DOHH2 (cell line): ENCODE results near the gene FGGY.

Experiments used
- H3F3A ChIP-seq: fragments of 200-600 bp; sonication (generic), shearing (Covaris generic); 2 replicates; pipeline ENCODE4 v1.6.0; 2016; ENCODE audit warnings: antibody characterized with exemption, mild to moderate bottlenecking; ENCODE audit not compliant: control insufficient read depth, insufficient read depth
- H3K27ac ChIP-seq: fragments of 200-600 bp; sonication (generic); 2 replicates; pipeline ENCODE4 v1.5.1; 2014; ENCODE audit warnings: low read depth, mild to moderate bottlenecking, low read length, moderate library complexity
- H3K27me3 ChIP-seq: fragments of 200-600 bp; sonication (generic); 2 replicates; pipeline ENCODE4 v1.6.1; 2014; ENCODE audit warnings: mild to moderate bottlenecking, low read length, mixed read lengths; ENCODE audit not compliant: control insufficient read depth
- H3K36me3 ChIP-seq: fragments of 200-600 bp; sonication (generic); 2 replicates; pipeline ENCODE4 v1.6.1; 2014; ENCODE audit warnings: mild to moderate bottlenecking, low read length, moderate library complexity, mixed read lengths; ENCODE audit not compliant: control insufficient read depth
- H3K4me1 ChIP-seq: fragments of 200-600 bp; sonication (generic); 2 replicates; pipeline ENCODE4 v1.6.1; 2014; ENCODE audit warnings: mild to moderate bottlenecking, low read length, mixed read lengths; ENCODE audit not compliant: control insufficient read depth
- H3K4me2 ChIP-seq: fragments of 200-600 bp; sonication (generic); 2 replicates; pipeline ENCODE4 v1.6.0; 2014; ENCODE audit warnings: mild to moderate bottlenecking, low read length, moderate library complexity
- H3K4me3 ChIP-seq: fragments of 200-600 bp; sonication (generic); 2 replicates; pipeline ENCODE4 v1.5.1; 2014; ENCODE audit warnings: mild to moderate bottlenecking, low read length, mixed read lengths
- H3K79me2 ChIP-seq: fragments of 200-600 bp; sonication (generic); 2 replicates; pipeline ENCODE4 v1.6.1; 2014; ENCODE audit warnings: mild to moderate bottlenecking, low read length, mixed read lengths; ENCODE audit not compliant: control insufficient read depth
- H3K9me2 ChIP-seq: fragments of 200-600 bp; sonication (generic); replicated peaks from 2 replicates; pipeline ENCODE4 v1.6.1; 2014; ENCODE audit warnings: mild to moderate bottlenecking, low read length, mixed read lengths; ENCODE audit not compliant: control insufficient read depth
- H3K9me3 ChIP-seq: fragments of 200-600 bp; sonication (generic); 2 replicates; pipeline ENCODE4 v1.6.1; 2014; ENCODE audit warnings: antibody characterized with exemption, low read length, mixed read lengths; ENCODE audit not compliant: control insufficient read depth, insufficient read depth
- H4K20me1 ChIP-seq: fragments of 200-600 bp; sonication (generic); 2 replicates; pipeline ENCODE4 v1.6.0; 2014; ENCODE audit warnings: low read depth, mild to moderate bottlenecking, antibody characterized with exemption, low read length, moderate library complexity; ENCODE audit not compliant: control insufficient read depth, insufficient read depth
- CTCF ChIP-seq: fragments of 200-600 bp; sonication (generic); IDR thresholded peaks from one replicate; pipeline ENCODE4 v1.5.1; 2014; ENCODE audit warnings: antibody characterized with exemption, mild to moderate bottlenecking, low read depth, low read length; ENCODE audit not compliant: poor library complexity, severe bottlenecking
- EZH2phosphoT487 ChIP-seq: fragments of 200-600 bp; sonication (generic); IDR thresholded peaks from 2 replicates; pipeline ENCODE4 v1.6.1; 2017; ENCODE audit warnings: borderline replicate concordance, mild to moderate bottlenecking, antibody characterized with exemption, low read length, moderate library complexity, mixed read lengths

Gene FGGY

GRCh38 chr1:59768792-59769735, 472.2 kb downstream of the FGGY start:
- Histone ChIP-seq H3K36me3 (no peaks in the 10 kb centered on the region), H3F3A (no peaks in the 10 kb centered on the region), H3K79me2 (no peaks in the 10 kb centered on the region), H3K9me3 (no peaks in the 10 kb centered on the region), H3K4me1 (no peaks in the 10 kb centered on the region), H3K4me3 (no peak overlapping the region), H3K4me2 (no peak overlapping the region), H3K27me3 (no peaks in the 10 kb centered on the region), H3K9me2 (no peaks in the 10 kb centered on the region), H4K20me1 (no peaks in the 10 kb centered on the region), H3K27ac (no peak overlapping the region)
- TF ChIP-seq EZH2phosphoT487 (no peak), CTCF (no peak)

GRCh38 chr1:59769736-59770095, 472.8 kb downstream of the FGGY start:
- Histone ChIP-seq H3K27me3 (no peaks in the 10 kb centered on the region), H3K4me3 (no peak overlapping the region), H3K79me2 (no peaks in the 10 kb centered on the region), H3K4me2 (no peak overlapping the region), H3K9me3 (no peaks in the 10 kb centered on the region), H3K9me2 (no peaks in the 10 kb centered on the region), H3K4me1 (no peaks in the 10 kb centered on the region), H3K27ac (no peak overlapping the region), H3K36me3 (no peaks in the 10 kb centered on the region), H4K20me1 (no peaks in the 10 kb centered on the region), H3F3A (no peaks in the 10 kb centered on the region)
- no peak for TF ChIP-seq EZH2phosphoT487
- TF ChIP-seq CTCF: no peak

GRCh38 chr1:59771361-59771760, 474.5 kb downstream of the FGGY start:
- Histone ChIP-seq H3K4me3 (no peak overlapping the region), H4K20me1 (no peaks in the 10 kb centered on the region), H3K9me2 (no peaks in the 10 kb centered on the region), H3K4me1 (no peaks in the 10 kb centered on the region), H3F3A (no peaks in the 10 kb centered on the region), H3K4me2 (no peak overlapping the region), H3K27me3 (no peaks in the 10 kb centered on the region), H3K27ac (no peak overlapping the region), H3K36me3 (no peaks in the 10 kb centered on the region), H3K9me3 (no peaks in the 10 kb centered on the region), H3K79me2 (no peaks in the 10 kb centered on the region)
- no peak for TF ChIP-seq EZH2phosphoT487
- TF ChIP-seq CTCF: no peak
